ENCODE results near the gene IFNL3. TPM values are rescaled to one million over a fixed set of nuclear protein-coding genes. Genes with fewer than 3 reads are reported as not detected.

IFNL3 gene
- total RNA-seq, 4 donors from 2014 or later = not detected

- no peaks in the 10 kb centered on the region for H3K9me3 ChIP-seq
- H3K27me3 ChIP-seq = peaks cover 69 to 88% (median 86%) of the 10 kb centered on the region in 3 donors
- no peaks in the 10 kb centered on the region for H3K36me3 ChIP-seq
- intact Hi-C loops (cut with DNase I; ENCODE audit: low total_unique reads) (no loop called here), in situ Hi-C loops (cut with MboI; ENCODE audit: low sequenced_read_pairs in 4 of 4) (no loop called here)
- ATAC-seq (no peak), DNase-seq (no peak)
- H3K27ac ChIP-seq = no peak overlapping the region
- TF ChIP-seq CTCF (IDR thresholded peaks at IDR 0.05 in 4 of 5, conservative IDR thresholded peaks at IDR 0.05 in 1 of 5) = no peak
- TF ChIP-seq POLR2A (IDR thresholded peaks at IDR 0.05) = no peak
- no peak overlapping the region for H3K4me3 ChIP-seq
- H3K4me1 ChIP-seq = no peaks in the 10 kb centered on the region
These were observed 45.8 kb downstream of the IFNL3 start for GRCh38 chr19:39199025-39199424.

- intact Hi-C loops (cut with DNase I; ENCODE audit: low total_unique reads) (no loop called here), in situ Hi-C loops (cut with MboI; ENCODE audit: low sequenced_read_pairs in 4 of 4) (no loop called here)
- ATAC-seq = no peak
- DNase-seq = no peak
- H3K4me3 ChIP-seq = no peak overlapping the region
- TF ChIP-seq CTCF (IDR thresholded peaks at IDR 0.05 in 4 of 5, conservative IDR thresholded peaks at IDR 0.05 in 1 of 5) (no peak), POLR2A (IDR thresholded peaks at IDR 0.05) (no peak)
- peaks cover 59 to 82% (median 73%) of the 10 kb centered on the region in 3 donors for H3K27me3 ChIP-seq
- H3K36me3 ChIP-seq = no peaks in the 10 kb centered on the region
- H3K9me3 ChIP-seq = no peaks in the 10 kb centered on the region
- no peaks in the 10 kb centered on the region for H3K4me1 ChIP-seq
- H3K27ac ChIP-seq = no peak overlapping the region
These were observed 47.0 kb downstream of the IFNL3 start for GRCh38 chr19:39197808-39198207.

- TF ChIP-seq CTCF (IDR thresholded peaks at IDR 0.05 in 4 of 5, conservative IDR thresholded peaks at IDR 0.05 in 1 of 5) (no peak), POLR2A (IDR thresholded peaks at IDR 0.05) (no peak)
- peaks cover 53 to 74% (median 65%) of the 10 kb centered on the region in 3 donors for H3K27me3 ChIP-seq
- no peak within 1 kb of the TSS for H3K27ac ChIP-seq
- H3K36me3 ChIP-seq = no peaks in the 10 kb centered on the region
- in situ Hi-C loops (cut with MboI; ENCODE audit: low sequenced_read_pairs in 4 of 4) = no loop called here
- no peaks in the 10 kb centered on the region for H3K4me1 ChIP-seq
- H3K9me3 ChIP-seq = no peaks in the 10 kb centered on the region
- ATAC-seq (no peak), DNase-seq (no peak)
- H3K4me3 ChIP-seq = no peak within 1 kb of the TSS
- intact Hi-C loops (cut with DNase I; ENCODE audit: low total_unique reads) = no loop called here
These were observed 47.8 kb downstream of the IFNL3 start, which contains the start of gene NCCRP1 for GRCh38 chr19:39196860-39197562. Gene NCCRP1, plus strand, starts transcription at chr19:39196964. Its CDS starts 19 bp downstream, at chr19:39196983.

- intact Hi-C loops (cut with DNase I; ENCODE audit: low total_unique reads) (no loop called here), in situ Hi-C loops (cut with MboI; ENCODE audit: low sequenced_read_pairs in 4 of 4) (no loop called here)
- Histone ChIP-seq H3K4me1 (no peaks in the 10 kb centered on the region), H3K36me3 (no peaks in the 10 kb centered on the region), H3K9me3 (no peaks in the 10 kb centered on the region), H3K27me3 (peaks cover 47 to 67% (median 60%) of the 10 kb centered on the region in 3 donors), H3K27ac (no peak overlapping the region), H3K4me3 (no peak overlapping the region)
- DNase-seq (no peak), ATAC-seq (no peak)
- no peak for TF ChIP-seq POLR2A (IDR thresholded peaks at IDR 0.05)
These were observed 48.5 kb downstream of the IFNL3 start for GRCh38 chr19:39196320-39196719.

- ATAC-seq = no peak
These were observed 49.1 kb downstream of the IFNL3 start for GRCh38 chr19:39195755-39196154.

More at GRCh38 chr19:39195755-39196154, 49.1 kb downstream of the IFNL3 start:
- Histone ChIP-seq H3K36me3 (no peaks in the 10 kb centered on the region), H3K27ac (no peak overlapping the region), H3K4me3 (no peak overlapping the region), H3K27me3 (peaks cover 45 to 63% (median 57%) of the 10 kb centered on the region in 3 donors), H3K4me1 (no peaks in the 10 kb centered on the region), H3K9me3 (no peaks in the 10 kb centered on the region)
- DNase-seq = no peak
- in situ Hi-C loops (cut with MboI; ENCODE audit: low sequenced_read_pairs in 4 of 4) = no loop called here
- intact Hi-C loops (cut with DNase I; ENCODE audit: low total_unique reads) = no loop called here
- TF ChIP-seq POLR2A (IDR thresholded peaks at IDR 0.05) (no peak), CTCF (IDR thresholded peaks at IDR 0.05 in 4 of 5, conservative IDR thresholded peaks at IDR 0.05 in 1 of 5) (no peak)

All from gastrocnemius medialis (tissue), 4 donors.